HepG2 (cell line): ENCODE results near the gene GINM1. TPM values are rescaled to one million over a fixed set of nuclear protein-coding genes. Genes with fewer than 3 reads are reported as not detected.

Experiments
- CBFB ChIP-seq: sonication (generic); formaldehyde crosslinking; IDR thresholded peaks from 2 replicates; pipeline ENCODE4 v1.4.0; 2020; ENCODE audit warnings: missing genetic modification reagents
- CERS6 ChIP-seq: sonication (generic); formaldehyde crosslinking; IDR thresholded peaks from 2 replicates; pipeline ENCODE4 v1.5.0; 2020; ENCODE audit warnings: missing genetic modification reagents
- FOXO1 ChIP-seq: sonication (generic); formaldehyde crosslinking; IDR thresholded peaks from 2 replicates; pipeline ENCODE4 v1.4.0; 2020; ENCODE audit warnings: missing genetic modification reagents
- HIC2 ChIP-seq: sonication (generic); formaldehyde crosslinking; IDR thresholded peaks from 2 replicates; pipeline ENCODE4 v1.9.0; 2022; ENCODE audit warnings: low read depth, missing genetic modification reagents
- HOMEZ ChIP-seq: IDR thresholded peaks from 2 replicates; pipeline ENCODE4 v1.6.1; 2016; ENCODE audit warnings: low read depth
- NFYB ChIP-seq: sonication (generic); formaldehyde crosslinking; IDR thresholded peaks from 2 replicates; pipeline ENCODE4 v1.4.0; 2020; ENCODE audit warnings: missing genetic modification reagents
- REST ChIP-seq, 2 experiments: IDR thresholded peaks; 2 replicates each; pipeline ENCODE4 v1.6.1; 2011 to 2012; ENCODE audit warnings: low read length in 2 of 2, borderline replicate concordance in 1 of 2, low read depth in 1 of 2, mild to moderate bottlenecking in 1 of 2, moderate library complexity in 1 of 2
- SIN3A ChIP-seq: IDR thresholded peaks from 2 replicates; pipeline ENCODE4 v1.6.1; 2011; ENCODE audit warnings: low read depth, mild to moderate bottlenecking, control low read depth, low read length, borderline replicate concordance
- SP5 ChIP-seq: IDR thresholded peaks from 2 replicates; pipeline ENCODE4 v1.6.1; 2016; ENCODE audit warnings: low read depth, borderline replicate concordance
- ZNF576 ChIP-seq: sonication (generic); formaldehyde crosslinking; IDR thresholded peaks from 2 replicates; pipeline ENCODE4 v1.4.0; 2020; ENCODE audit warnings: mild to moderate bottlenecking, missing genetic modification reagents
- polyA plus RNA-seq, 8 experiments: library from polyadenylated mRNA; depleted of rRNA in 3 of 8; stranded (reverse) in 7 of 8; unstranded in 1 of 8; fragments of >200 nt; fragmentation: Illumina TruSeq in 4 of 8; extraction: Trizol in 4 of 8; gene quantifications; 2 replicates each; pipeline versions ENCODE4 v1.2.1 to v1.2.3, GENCODE V29; 2011 to 2016; ENCODE audit warnings: low read depth in 4 of 8, missing spikeins in 1 of 8, mixed read lengths in 1 of 8; ENCODE audit not compliant: insufficient read depth in 1 of 8
- total RNA-seq, 5 experiments: library from RNA; depleted of rRNA; stranded (reverse); fragments of >200 nt; fragmentation: Illumina TruSeq; extraction: Trizol; gene quantifications; 2 replicates each; pipeline ENCODE4 v1.2.3, GENCODE V29; 2016; ENCODE audit warnings: low read depth in 1 of 5
- TF ChIP-seq, protein P1 (sequence below): sonication (generic); formaldehyde crosslinking; IDR thresholded peaks from 2 replicates; pipeline ENCODE4 v1.5.1; 2020; ENCODE audit warnings: mild to moderate bottlenecking, missing genetic modification reagents, borderline replicate concordance
- TF ChIP-seq, protein P2 (sequence below): sonication (generic); formaldehyde crosslinking; IDR thresholded peaks from 2 replicates; pipeline ENCODE4 v1.5.0; 2020; ENCODE audit warnings: mild to moderate bottlenecking, missing genetic modification reagents, borderline replicate concordance

Gene GINM1
- total and polyA plus RNA-seq, 2 of the 13 experiments (the other 11 are each of a cell fraction or from before 2014, with no cell fraction given): 19.4 to 27.5 TPM

DNA sequence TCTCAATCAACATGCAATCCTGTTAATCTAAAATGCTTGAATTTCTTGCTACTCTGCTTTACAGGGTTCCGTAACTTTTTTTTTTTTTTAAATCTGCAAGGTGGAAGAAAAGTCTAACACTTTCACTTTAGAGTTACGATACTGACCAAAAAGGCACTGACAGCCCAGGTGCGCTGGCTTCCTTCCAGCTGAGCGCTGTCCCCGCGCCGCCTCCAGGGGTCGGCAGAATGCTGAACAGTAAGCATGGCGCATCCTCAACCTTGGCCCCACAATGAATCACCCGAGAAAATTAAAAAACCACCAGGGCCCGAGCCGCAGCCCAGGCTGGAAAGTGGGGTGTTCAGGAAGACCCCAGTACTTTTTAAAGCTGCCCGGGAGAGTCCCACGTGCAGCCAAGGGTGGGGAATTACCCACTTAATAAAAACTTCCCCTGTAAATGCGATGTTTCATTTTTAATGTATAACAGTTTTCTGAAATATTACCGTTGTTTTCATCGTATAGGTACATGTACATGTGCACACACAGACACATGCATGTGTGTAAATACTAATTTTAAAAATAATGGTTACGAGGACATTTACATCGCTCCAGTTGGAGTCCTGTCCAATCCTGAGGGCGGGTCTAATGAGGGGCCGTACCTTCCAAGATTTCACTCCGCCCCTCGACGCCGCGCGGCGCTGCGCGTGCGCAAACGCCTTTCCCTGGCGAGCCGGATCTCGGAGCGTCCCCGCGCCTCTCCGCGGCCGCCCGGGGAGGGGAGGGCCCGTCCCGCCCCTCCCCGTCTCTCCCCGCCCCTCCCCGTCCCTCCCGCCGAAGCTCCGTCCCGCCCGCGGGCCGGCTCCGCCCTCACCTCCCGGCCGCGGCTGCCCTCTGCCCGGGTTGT is at the start of gene GINM1 (continued):
- 0 out of 4 replicates have a peak, but pooled peaks of 1 of the 2 experiments have one; percentile 20 for TF ChIP-seq REST (IDR thresholded peaks at IDR 0.05; ENCODE audit: borderline replicate concordance in 1 of 2, low read depth in 1 of 2, low read length in 2 of 2)
- no peak for TF ChIP-seq CBFB (CRISPR knock-in tag)
- no peak for TF ChIP-seq HIC2 (CRISPR knock-in tag)
- 0 out of 2 replicates have a peak, but pooled peaks have one; percentile 10 for TF ChIP-seq NFYB (CRISPR knock-in tag)
- TF ChIP-seq FOXO1: 0 out of 2 replicates have a peak, but pooled peaks have one; percentile 15
- peak; percentile 99 for TF ChIP-seq ZNF576
- no peak for TF ChIP-seq CERS6 (CRISPR knock-in tag)
- TF ChIP-seq, protein P1, sequence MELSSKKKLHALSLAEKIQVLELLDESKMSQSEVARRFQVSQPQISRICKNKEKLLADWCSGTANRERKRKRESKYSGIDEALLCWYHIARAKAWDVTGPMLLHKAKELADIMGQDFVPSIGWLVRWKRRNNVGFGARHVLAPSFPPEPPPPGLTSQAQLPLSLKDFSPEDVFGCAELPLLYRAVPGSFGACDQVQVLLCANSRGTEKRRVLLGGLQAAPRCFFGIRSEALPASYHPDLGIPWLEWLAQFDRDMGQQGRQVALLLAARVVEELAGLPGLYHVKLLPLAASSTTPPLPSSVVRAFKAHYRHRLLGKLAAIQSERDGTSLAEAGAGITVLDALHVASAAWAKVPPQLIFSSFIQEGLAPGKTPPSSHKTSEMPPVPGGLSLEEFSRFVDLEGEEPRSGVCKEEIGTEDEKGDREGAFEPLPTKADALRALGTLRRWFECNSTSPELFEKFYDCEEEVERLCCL (CRISPR knock-in tag): 0 out of 2 replicates have a peak, but pooled peaks have one; percentile 40
- TF ChIP-seq HOMEZ (CRISPR knock-in tag): peak; percentile 34; the same call in 1 of the 2 replicates
- peak; percentile 43; the same call in 1 of the 2 replicates for TF ChIP-seq SP5
- TF ChIP-seq, protein P2, sequence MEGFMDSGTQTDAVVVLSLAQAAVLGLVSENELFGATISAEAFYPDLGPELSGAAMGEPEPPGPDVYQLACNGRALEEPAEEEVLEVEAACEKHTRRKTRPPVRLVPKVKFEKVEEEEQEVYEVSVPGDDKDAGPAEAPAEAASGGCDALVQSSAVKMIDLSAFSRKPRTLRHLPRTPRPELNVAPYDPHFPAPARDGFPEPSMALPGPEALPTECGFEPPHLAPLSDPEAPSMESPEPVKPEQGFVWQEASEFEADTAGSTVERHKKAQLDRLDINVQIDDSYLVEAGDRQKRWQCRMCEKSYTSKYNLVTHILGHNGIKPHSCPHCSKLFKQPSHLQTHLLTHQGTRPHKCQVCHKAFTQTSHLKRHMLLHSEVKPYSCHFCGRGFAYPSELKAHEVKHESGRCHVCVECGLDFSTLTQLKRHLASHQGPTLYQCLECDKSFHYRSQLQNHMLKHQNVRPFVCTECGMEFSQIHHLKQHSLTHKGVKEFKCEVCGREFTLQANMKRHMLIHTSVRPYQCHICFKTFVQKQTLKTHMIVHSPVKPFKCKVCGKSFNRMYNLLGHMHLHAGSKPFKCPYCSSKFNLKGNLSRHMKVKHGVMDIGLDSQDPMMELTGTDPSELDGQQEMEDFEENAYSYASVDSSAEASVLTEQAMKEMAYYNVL (CRISPR knock-in tag): no peak
- TF ChIP-seq SIN3A: peak; percentile 94
